MM.1S (cell line): ENCODE results near the gene DLGAP1.

Experiments used
- EZH2 ChIP-seq: fragments of 300-600 bp; sonication (generic); optimal IDR thresholded peaks from 2 replicates; pipeline ENCODE3; 2017; ENCODE audit warnings: low read depth, mild to moderate bottlenecking, antibody characterized with exemption, low read length, mixed read lengths
- EZH2phosphoT487 ChIP-seq: fragments of 300-600 bp; sonication (generic); IDR thresholded peaks from 2 replicates; pipeline ENCODE4 v1.6.1; 2018; ENCODE audit warnings: antibody characterized with exemption, low read length
- TF ChIP-seq, protein P1 (sequence below): fragments of 300-600 bp; sonication (generic); IDR thresholded peaks from 2 replicates; pipeline ENCODE4 v1.5.1; 2016; ENCODE audit warnings: antibody characterized with exemption, low read length, mixed read lengths

DNA sequence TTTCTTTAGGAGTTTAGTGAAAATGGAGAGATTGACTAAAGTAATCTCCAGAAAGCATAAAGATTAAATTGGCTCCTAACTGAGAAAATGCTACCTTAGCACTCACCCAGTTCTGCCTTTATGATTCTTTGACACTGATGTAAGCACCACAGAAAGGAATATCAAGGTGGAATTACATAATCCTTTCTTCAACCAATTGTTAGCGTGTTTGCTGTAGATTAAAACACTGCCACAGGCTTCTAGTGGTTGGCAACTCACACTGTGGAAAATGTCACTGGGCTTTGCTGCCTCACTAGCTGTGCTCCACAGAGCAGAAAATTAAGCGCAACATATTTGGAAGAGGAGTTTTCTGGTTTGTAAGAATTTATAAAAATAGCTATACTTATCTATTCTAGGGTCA lies 104.1 kb downstream of the DLGAP1 start:
- TF ChIP-seq, protein P1, sequence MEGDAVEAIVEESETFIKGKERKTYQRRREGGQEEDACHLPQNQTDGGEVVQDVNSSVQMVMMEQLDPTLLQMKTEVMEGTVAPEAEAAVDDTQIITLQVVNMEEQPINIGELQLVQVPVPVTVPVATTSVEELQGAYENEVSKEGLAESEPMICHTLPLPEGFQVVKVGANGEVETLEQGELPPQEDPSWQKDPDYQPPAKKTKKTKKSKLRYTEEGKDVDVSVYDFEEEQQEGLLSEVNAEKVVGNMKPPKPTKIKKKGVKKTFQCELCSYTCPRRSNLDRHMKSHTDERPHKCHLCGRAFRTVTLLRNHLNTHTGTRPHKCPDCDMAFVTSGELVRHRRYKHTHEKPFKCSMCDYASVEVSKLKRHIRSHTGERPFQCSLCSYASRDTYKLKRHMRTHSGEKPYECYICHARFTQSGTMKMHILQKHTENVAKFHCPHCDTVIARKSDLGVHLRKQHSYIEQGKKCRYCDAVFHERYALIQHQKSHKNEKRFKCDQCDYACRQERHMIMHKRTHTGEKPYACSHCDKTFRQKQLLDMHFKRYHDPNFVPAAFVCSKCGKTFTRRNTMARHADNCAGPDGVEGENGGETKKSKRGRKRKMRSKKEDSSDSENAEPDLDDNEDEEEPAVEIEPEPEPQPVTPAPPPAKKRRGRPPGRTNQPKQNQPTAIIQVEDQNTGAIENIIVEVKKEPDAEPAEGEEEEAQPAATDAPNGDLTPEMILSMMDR: no peak
- no peak for TF ChIP-seq EZH2
- TF ChIP-seq EZH2phosphoT487: no peak
